Activated CD4-positive, alpha-beta T cell treated with anti-CD3 and anti-CD28 coated beads, Interleukin-2, amount 10 ng/mL, durations not matched to agents 24 days and 14 days (primary cell): Measurements from ENCODE around the gene CCNQ. TPM values are rescaled to one million over a fixed set of nuclear protein-coding genes. Genes with fewer than 3 reads are reported as not detected.

Source experiments
- DNase-seq: peaks from one replicate; pipeline ENCODE4 v3.0.0; 2022
- H3K27ac Mint-ChIP-seq: one replicate; pipeline ENCODE4 v1.8.0; 2022; ENCODE audit warnings: mild to moderate bottlenecking, mixed read lengths
- H3K27me3 Mint-ChIP-seq: one replicate; pipeline ENCODE4 v1.8.0; 2022; ENCODE audit warnings: mixed read lengths
- H3K36me3 Mint-ChIP-seq: one replicate; pipeline ENCODE4 v1.8.0; 2022; ENCODE audit warnings: low read depth, mild to moderate bottlenecking, mixed read lengths
- H3K4me1 Mint-ChIP-seq: one replicate; pipeline ENCODE4 v1.8.0; 2021; ENCODE audit warnings: mixed read lengths
- H3K4me3 Mint-ChIP-seq: one replicate; pipeline ENCODE4 v1.8.0; 2022; ENCODE audit warnings: mild to moderate bottlenecking, moderate library complexity, mixed read lengths
- H3K9me3 Mint-ChIP-seq: one replicate; pipeline ENCODE4 v1.8.0; 2021; ENCODE audit warnings: mixed read lengths
- intact Hi-C: fragments of 100-400 bp; cut with micrococcal nuclease; formaldehyde crosslinking; loops from one replicate; pipeline ENCODE4 v1.15.1; 2023
- total RNA-seq: library from RNA; stranded (reverse); gene quantifications from 2 replicates; pipeline ENCODE4 v1.2.3, GENCODE V29; 2022

Gene CCNQ
- total RNA-seq, 1 donor from 2014 or later, result 28.7 TPM

DNA sequence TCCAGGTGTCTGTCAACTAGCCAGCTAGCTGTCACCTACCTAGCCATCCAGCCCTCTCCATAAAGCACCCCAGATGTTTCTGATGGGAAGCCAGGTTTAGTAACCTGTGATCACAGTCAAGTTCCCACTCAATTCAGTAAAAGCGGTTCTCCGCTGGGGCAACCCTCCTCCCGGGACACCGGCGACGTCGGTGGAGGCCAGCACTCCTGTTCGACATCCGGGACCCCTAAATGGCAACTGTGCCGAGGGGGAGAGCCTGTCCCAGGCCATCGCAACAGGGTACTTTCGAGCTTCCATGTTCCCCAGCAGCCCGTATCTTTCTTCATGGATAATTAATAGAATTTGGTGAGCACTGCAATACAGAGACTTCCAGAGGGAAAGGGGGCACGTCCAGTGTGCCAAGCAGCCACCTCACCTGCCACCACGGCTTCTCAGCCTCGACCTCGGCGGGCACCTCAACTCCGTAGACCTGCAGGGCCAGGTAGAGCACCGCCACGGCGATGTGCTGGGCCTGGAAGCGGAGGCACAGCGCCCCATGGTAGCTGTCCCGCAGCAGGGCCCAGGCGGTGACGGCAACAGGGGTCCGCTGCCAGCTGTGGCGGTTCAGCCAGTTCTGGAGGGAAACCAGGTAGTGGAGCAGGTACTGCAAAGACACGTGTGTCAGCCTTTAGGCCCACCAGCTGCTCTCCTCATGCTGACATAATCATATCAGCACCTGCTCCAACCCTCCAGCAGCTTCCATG is 6.7 kb downstream of the CCNQ start:
- Mint-ChIP-seq H3K36me3 (peaks cover 16% of the 10 kb centered on the region), H3K27me3 (no peaks in the 10 kb centered on the region), H3K4me3 (no peak overlapping the region), H3K9me3 (no peaks in the 10 kb centered on the region), H3K4me1 (peaks cover 3% of the 10 kb centered on the region), H3K27ac (no peak overlapping the region)
- intact Hi-C loops, result no loop called here
- DNase-seq, result no peak

DNA sequence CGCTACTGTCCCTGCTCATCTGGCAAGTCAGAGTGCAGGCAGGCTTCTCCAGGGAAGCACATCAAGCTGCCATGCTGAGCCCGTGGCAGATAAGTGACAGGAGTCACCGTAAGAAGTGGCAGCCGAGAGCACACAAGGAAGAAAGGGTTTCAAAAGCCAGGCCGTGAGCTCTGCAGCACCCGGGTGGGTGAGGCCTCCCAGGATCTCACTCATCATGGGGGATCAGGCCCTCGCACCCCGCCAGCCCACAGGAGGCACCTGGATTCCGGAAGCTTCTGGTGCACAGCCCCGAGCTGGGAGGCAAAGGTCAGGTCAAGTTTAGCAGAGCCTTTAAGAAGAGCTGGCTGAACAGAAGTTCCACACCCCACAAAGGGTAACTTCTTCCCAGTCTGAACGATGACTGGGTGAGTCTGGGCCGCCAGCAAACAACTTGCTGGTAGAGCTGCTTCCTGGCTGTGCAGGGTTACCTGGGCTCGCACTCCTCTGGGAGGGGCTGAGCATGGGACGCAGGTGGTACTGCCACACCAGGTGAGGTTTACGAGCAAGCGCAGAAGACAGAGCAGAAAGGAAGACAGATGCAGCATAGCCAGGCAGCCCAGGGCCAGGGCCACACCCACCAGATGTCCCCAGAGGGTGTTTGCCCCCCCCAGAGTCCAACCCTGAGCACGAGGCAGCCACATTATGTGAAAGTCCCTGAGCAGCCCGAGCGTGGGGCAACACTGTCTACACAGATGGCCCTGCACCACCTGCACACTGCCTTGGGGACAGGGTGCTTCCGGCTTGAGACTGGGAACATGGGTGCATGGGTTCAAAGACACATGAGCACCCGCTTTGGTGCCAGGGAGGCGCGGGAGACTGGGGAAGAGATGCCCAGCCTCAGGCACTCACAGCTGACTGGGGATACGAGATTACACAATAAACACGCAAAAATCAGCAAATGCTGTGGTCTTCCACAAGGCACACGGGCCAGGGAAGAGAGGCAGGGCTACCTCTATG is 7.7 kb downstream of the CCNQ start:
- DNase-seq, result no peak
- Mint-ChIP-seq H3K4me1 (no peaks in the 10 kb centered on the region), H3K36me3 (peaks cover 21% of the 10 kb centered on the region), H3K27me3 (no peaks in the 10 kb centered on the region), H3K4me3 (no peak overlapping the region), H3K9me3 (no peaks in the 10 kb centered on the region), H3K27ac (no peak overlapping the region)
- intact Hi-C loops, result no loop called here

DNA sequence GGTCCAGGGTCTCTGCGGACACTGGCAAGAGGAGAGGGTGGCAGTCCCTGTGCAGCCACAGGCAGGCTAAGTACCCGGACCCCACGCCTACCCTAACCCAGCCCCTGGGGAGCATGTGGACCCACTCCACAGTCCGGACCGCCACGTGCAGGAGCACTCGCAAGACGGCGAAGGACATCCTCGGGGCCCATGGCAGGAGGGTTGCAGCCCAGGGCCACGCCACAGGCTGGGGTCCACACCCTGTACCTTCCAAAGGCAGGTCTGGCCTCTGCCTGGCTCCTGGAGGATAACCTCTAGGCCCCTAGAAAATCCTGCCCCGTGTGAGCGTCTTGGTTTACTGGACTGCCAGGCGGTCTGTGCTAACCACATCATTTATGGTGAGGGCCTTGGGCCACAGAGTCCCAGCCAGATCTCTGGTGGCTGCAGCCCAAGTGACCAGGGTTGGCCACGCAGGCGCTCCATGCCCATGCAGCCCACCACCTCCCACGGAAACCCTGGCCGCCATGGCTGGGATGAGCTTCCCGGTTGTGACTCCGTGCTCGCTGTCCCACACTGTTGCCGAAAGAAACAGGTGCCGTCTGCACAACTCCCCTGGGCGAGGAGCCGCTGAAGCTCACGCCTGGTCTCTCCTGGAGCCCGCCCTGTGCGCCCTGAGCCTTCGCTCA is 10.0 kb downstream of the CCNQ start:
- intact Hi-C loops, result no loop called here
- H3K4me1 Mint-ChIP-seq, result peaks cover under 1% of the 10 kb centered on the region
- H3K36me3 Mint-ChIP-seq, result peaks cover 27% of the 10 kb centered on the region
- no peaks in the 10 kb centered on the region for H3K27me3 Mint-ChIP-seq
- no peak overlapping the region for H3K27ac Mint-ChIP-seq
- no peak overlapping the region for H3K4me3 Mint-ChIP-seq
- DNase-seq, result no peak
- H3K9me3 Mint-ChIP-seq, result no peaks in the 10 kb centered on the region

DNA sequence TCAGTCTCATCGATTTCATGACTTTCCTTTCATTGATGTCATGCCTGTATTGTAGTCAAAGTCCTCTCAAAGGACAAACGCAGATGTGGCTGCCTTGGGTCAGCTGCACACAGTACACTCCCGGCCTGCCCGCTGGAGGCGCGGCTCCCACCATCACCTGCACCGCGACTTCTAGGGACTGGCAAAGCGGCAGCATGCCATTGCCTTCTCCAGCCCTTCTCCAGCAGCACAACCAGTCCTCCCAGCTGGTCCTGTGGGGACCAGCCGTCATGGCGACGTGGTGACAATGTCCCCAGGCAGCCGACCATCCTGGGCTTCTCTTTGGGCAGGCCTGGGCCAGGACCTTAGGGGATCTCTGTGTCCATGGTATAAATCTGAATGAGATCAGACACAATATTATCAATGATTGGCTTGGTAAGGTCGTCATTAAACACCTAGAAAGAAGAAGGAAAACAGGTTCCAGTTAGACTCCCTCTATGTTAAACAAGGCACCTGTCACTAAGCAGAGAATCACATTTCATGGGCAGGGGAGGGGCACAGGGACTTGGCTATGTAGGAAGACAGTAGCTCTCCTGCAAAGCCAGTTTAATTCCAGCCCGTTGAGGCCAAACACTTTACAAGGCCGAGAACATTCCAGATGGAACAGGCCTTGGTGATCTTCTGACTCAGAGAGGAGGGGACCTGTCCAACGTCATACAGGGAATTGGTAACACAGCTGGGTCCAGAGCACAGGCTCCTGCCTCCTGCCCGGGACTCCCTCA is 10.7 kb downstream of the CCNQ start:
- Mint-ChIP-seq H3K9me3 (no peaks in the 10 kb centered on the region), H3K27ac (no peak overlapping the region), H3K4me3 (no peak overlapping the region), H3K36me3 (peaks cover 24% of the 10 kb centered on the region), H3K4me1 (peaks cover 2% of the 10 kb centered on the region), H3K27me3 (no peaks in the 10 kb centered on the region)
- no peak for DNase-seq
- intact Hi-C loops, result no loop called here

DNA sequence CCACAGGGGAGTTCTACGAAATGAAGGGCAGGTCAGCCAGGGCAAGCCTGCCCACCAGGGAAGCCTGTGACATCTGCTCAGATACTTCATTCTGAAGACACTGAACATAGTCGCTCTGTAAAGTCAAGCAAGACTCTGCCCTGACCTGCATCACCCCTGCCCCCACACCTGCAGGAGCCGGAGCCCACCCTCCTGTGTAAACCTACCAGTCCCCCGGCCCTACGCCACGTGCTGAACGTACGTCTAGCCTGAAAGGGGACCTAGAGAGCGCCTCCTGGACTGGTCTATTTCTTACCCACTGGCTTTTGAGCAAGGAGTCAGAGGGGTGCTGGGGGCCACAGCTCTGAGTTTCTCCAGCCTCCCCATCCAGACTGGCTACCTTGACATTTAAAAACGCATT is 11.6 kb downstream of the CCNQ start:
- Mint-ChIP-seq H3K27ac (no peak overlapping the region), H3K27me3 (no peaks in the 10 kb centered on the region), H3K9me3 (no peaks in the 10 kb centered on the region), H3K4me3 (no peak overlapping the region), H3K4me1 (peaks cover 7% of the 10 kb centered on the region), H3K36me3 (peaks cover 18% of the 10 kb centered on the region)
- DNase-seq, result no peak
- intact Hi-C loops, result no loop called here

DNA sequence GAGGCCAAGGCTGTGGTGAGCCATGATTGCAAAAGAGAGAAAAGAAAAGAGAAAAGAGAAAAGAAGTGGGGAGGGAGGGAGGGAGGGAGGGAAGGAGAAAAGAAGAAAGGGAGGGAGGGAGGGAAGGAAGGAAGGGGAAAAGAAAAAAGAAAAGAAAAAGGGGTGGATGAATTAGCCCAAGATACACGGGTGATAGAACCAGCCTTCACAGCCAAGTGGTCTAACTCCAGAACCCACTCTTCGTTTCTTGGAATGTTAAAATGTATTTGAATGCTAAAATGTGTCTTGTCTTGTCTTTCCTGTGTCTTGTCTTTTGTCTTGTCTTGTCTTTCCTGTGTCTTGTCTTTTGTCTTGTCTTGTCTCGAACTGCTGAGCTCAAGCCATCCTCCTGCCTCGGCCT is 13.1 kb downstream of the CCNQ start:
- no peaks in the 10 kb centered on the region for H3K9me3 Mint-ChIP-seq
- H3K27ac Mint-ChIP-seq, result no peak overlapping the region
- no peak overlapping the region for H3K4me3 Mint-ChIP-seq
- DNase-seq, result no peak
- peaks cover 16% of the 10 kb centered on the region for H3K36me3 Mint-ChIP-seq
- H3K4me1 Mint-ChIP-seq, result peaks cover 7% of the 10 kb centered on the region
- intact Hi-C loops, result no loop called here
- H3K27me3 Mint-ChIP-seq, result no peaks in the 10 kb centered on the region

DNA sequence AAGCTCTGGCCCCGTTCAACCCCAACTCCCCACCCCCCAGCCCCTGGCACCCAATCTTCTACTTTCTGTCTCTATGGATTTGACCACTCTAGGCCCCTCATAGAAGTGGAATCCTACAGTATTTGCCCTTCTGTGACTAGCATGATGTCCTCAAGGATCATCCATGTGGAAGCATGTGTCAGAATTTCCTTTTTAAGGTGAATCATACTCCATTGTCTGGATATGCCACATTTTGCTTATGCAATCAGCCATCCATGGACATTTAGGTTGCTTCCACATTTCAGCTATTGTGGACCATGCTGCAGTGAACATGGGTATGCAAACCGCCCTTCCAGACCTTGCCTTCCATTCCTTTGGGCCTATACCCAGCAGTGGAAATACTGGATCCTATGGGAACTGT is 15.5 kb downstream of the CCNQ start:
- no peak overlapping the region for H3K27ac Mint-ChIP-seq

DNA sequence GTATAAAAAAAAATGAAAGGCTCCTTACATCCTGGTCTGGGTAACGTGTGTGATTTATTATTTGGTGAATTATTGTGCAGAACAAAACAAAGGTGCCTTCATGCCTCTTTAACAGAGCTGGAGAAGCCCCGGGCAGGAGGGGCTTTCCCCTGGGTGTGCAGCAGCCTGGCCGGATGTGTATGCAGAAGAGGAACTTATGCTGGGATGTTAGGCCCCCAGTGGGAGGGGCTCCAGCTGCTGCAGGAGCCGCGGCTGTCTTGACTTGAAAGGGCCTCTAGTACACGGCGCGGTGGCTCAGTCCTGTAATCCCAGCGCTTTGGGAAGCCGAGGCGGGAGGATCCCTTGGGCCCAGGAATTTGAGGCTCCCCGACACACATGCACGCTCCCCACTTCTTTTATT is 16.0 kb downstream of the CCNQ start:
- peaks cover 12% of the 10 kb centered on the region for H3K36me3 Mint-ChIP-seq
- peaks cover 10% of the 10 kb centered on the region for H3K4me1 Mint-ChIP-seq
- no peak overlapping the region for H3K27ac Mint-ChIP-seq
- peak; percentile 90 for DNase-seq
- intact Hi-C loops, result loop anchor here (2.0 kb wide), 1 partner anchor 16 kb away; the partner anchor contains the start of gene CCNQ
- no peaks in the 10 kb centered on the region for H3K27me3 Mint-ChIP-seq
- no peaks in the 10 kb centered on the region for H3K9me3 Mint-ChIP-seq
- H3K4me3 Mint-ChIP-seq, result peak overlapping the region; percentile 57

More for the DNA sequence above, 15.5 kb downstream of the CCNQ start:
- DNase-seq, result no peak
- Mint-ChIP-seq H3K9me3 (no peaks in the 10 kb centered on the region), H3K4me3 (peak overlapping the region; percentile 57), H3K27me3 (no peaks in the 10 kb centered on the region), H3K4me1 (peaks cover 10% of the 10 kb centered on the region), H3K36me3 (peaks cover 16% of the 10 kb centered on the region)
- intact Hi-C loops, result loop anchor here (2.0 kb wide), 1 partner anchor 15 kb away; the partner anchor contains the start of gene CCNQ

DNA sequence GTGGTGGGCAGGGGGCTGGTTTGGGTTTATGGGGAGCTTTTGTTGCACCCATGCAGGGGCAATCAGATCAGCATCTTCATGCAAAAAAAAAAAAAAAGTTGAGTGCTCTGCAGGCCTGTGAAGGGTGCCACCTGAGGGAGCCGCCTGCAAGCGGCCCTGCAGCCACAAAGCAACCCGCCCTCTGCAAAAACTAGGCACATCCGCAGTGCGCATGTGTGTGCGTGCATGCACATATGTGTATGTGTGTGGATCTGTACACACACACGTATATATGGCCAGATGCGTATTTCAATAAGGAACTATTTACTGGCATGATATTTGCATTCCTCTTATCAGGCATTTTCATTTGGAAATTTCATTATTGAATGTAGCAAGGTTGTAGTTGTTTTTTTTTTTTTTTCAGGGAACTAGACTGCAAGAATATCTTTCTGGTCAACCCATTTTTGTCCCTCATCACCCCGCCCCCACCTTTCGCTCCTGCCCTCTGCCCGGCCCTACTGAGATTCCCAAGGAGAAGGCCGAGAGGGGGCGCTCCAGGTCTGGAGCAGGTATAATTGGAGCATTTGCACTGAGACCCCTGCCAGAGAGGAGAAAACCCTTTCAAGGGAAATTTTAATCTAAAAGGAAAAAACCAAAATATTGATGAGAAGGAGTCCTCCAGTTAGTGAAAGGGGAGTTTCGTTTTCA is 18.1 kb downstream of the CCNQ start:
- no peak for DNase-seq
- Mint-ChIP-seq H3K36me3 (peaks cover 3% of the 10 kb centered on the region), H3K27ac (no peak overlapping the region), H3K4me3 (no peak overlapping the region), H3K9me3 (no peaks in the 10 kb centered on the region), H3K4me1 (peaks cover 10% of the 10 kb centered on the region), H3K27me3 (no peaks in the 10 kb centered on the region)
- intact Hi-C loops, result no loop called here

DNA sequence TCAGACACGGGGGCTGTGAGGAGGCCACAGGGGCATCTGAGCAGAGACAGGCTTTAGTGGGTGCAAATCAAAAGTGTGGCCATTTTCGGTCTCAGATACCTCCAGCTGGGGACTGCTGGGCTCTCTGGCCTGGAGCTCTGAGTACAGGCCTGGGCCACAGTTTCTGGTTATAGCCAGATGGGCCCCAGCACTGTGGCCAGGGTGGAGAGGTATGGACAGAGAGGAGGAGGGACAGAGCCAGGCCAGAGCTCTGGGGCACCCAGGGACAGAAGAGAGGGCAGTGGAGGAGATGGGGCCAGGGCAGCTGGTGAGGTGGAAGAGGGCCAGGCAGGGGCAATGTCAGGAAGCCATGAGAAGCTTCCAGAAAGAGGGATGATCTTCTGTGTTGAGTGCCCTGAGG is 20.1 kb downstream of the CCNQ start:
- no peak overlapping the region for H3K4me3 Mint-ChIP-seq
- H3K27ac Mint-ChIP-seq, result no peak overlapping the region
- H3K27me3 Mint-ChIP-seq, result no peaks in the 10 kb centered on the region
- no peaks in the 10 kb centered on the region for H3K9me3 Mint-ChIP-seq
- no peak for DNase-seq
- intact Hi-C loops, result no loop called here
- H3K36me3 Mint-ChIP-seq, result no peaks in the 10 kb centered on the region
- H3K4me1 Mint-ChIP-seq, result peaks cover 9% of the 10 kb centered on the region

DNA sequence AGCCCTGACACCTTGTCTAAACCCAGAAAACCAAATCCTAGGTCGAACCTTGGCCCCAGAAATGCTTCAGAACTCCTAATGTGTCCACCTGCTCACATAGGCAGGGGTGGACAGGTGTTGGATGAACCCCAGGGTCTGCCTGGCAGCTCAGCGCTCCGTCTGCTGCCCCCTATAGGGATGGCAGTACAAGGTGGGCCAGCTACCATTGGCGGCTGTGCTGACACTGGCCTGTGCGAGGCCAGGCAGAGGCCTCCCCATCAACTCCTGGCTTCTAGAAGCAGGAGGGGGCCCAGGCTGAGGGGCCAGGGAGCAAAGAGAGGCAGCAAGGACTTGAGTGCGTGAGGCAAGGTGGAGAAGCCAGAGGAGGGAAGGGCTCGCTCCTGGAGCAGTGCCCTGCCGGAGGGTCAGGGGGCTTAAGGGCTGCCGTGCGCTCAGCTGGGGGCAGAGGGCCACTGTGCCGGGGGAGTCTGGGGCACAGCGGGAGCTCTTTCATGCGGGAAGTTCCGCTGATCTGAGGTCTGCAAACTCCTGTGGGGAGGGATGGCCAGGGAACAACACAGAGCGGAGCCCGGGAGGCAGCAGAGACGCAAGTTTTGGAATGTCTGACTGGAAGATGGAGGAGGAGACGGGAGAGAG is 20.6 kb downstream of the CCNQ start:
- intact Hi-C loops, result no loop called here
- H3K36me3 Mint-ChIP-seq, result no peaks in the 10 kb centered on the region
- no peak overlapping the region for H3K4me3 Mint-ChIP-seq

DNA sequence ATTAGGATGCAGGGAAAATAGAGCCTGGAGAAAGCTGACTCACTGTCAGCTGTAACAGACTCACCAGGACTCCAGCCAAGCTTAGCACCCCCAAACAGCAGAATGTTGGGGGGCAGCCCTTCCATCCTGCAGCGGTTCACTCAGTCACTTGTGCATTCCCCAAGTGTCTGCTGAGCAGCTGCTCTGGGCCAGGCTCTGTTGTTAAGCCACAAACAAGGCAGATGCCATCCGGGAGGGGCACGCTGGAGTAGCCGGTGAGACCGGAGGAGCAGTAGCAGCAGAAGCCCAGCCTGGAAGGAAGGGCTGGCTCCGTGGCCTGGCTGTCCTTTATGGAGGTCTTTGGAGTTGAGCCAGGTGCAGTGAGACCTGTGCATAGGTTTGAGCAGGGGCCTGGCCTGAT is 22.0 kb downstream of the CCNQ start:
- Mint-ChIP-seq H3K9me3 (no peaks in the 10 kb centered on the region), H3K4me3 (no peak overlapping the region), H3K36me3 (no peaks in the 10 kb centered on the region), H3K4me1 (peaks cover 3% of the 10 kb centered on the region), H3K27ac (no peak overlapping the region), H3K27me3 (no peaks in the 10 kb centered on the region)
- DNase-seq, result no peak
- intact Hi-C loops, result no loop called here

More for the DNA sequence above, 20.6 kb downstream of the CCNQ start:
- Mint-ChIP-seq H3K27me3 (no peaks in the 10 kb centered on the region), H3K27ac (no peak overlapping the region), H3K9me3 (no peaks in the 10 kb centered on the region), H3K4me1 (peaks cover 8% of the 10 kb centered on the region)
- no peak for DNase-seq
